Epithelial cell of esophagus (primary cell): ENCODE data around the gene CKS2.

ENCODE experiments used
- DNase-seq: peaks from one replicate; pipeline ENCODE4 v3.0.0; 2010; ENCODE audit warnings: low read depth
- H3K4me3 ChIP-seq: 2 replicates; pipeline ENCODE4 v1.5.1; 2011; ENCODE audit warnings: mild to moderate bottlenecking, low read length, control low read depth
- CTCF ChIP-seq: IDR thresholded peaks from 2 replicates; pipeline ENCODE4 v1.5.1; 2011; ENCODE audit warnings: low read depth, mild to moderate bottlenecking, low read length, control low read depth, inconsistent platforms; ENCODE audit not compliant: insufficient read depth; ENCODE audit errors: missing control alignments

CKS2 gene

GRCh38 chr9:89356782-89357181 lies 45.8 kb downstream of the CKS2 start:
- no peak for DNase-seq

GRCh38 chr9:89357331-89358197 lies 46.6 kb downstream of the CKS2 start:
- no peak for DNase-seq
- TF ChIP-seq CTCF: no peak
- no peak overlapping the region for H3K4me3 ChIP-seq

More at GRCh38 chr9:89356782-89357181, 45.8 kb downstream of the CKS2 start:
- no peak for TF ChIP-seq CTCF
- no peak overlapping the region for H3K4me3 ChIP-seq

GRCh38 chr9:89358376-89358916 lies 47.5 kb downstream of the CKS2 start:
- no peak overlapping the region for H3K4me3 ChIP-seq
- TF ChIP-seq CTCF: no peak
- no peak for DNase-seq

- no peak overlapping the region for H3K4me3 ChIP-seq
- TF ChIP-seq CTCF: no peak
- DNase-seq: no peak
Observed at GRCh38 chr9:89358985-89359384, 48.0 kb downstream of the CKS2 start.

GRCh38 chr9:89359751-89360261 lies 48.8 kb downstream of the CKS2 start:
- no peak overlapping the region for H3K4me3 ChIP-seq
- no peak for DNase-seq
- TF ChIP-seq CTCF: no peak

- H3K4me3 ChIP-seq: no peak overlapping the region
- DNase-seq: no peak
- no peak for TF ChIP-seq CTCF
Observed at GRCh38 chr9:89360465-89360864, 49.5 kb downstream of the CKS2 start.
